Smooth muscle cell (in vitro differentiated cells): ENCODE measurements around the gene MTOR. TPM values are rescaled to one million over a fixed set of nuclear protein-coding genes. Genes with fewer than 3 reads are reported as not detected.

Source experiments
- DNase-seq: peaks from one replicate; lab custom pipeline; 2025; ENCODE audit not compliant: unreplicated experiment; lab: John Stamatoyannopoulos, UW
- H2AFZ ChIP-seq: fragments of 200-600 bp; sonication (generic); 2 replicates; pipeline ENCODE4 v1.6.0; 2016; ENCODE audit warnings: antibody characterized with exemption, low read depth, mild to moderate bottlenecking
- H3F3A ChIP-seq: fragments of 200-600 bp; sonication (generic); 2 replicates; pipeline ENCODE4 v1.6.0; 2017; ENCODE audit warnings: antibody characterized with exemption, low read depth
- H3K27ac ChIP-seq: fragments of 200-600 bp; sonication (generic); 2 replicates; pipeline ENCODE4 v1.5.1; 2016; ENCODE audit warnings: low read depth, mild to moderate bottlenecking
- H3K27me3 ChIP-seq: fragments of 200-600 bp; sonication (generic); 2 replicates; pipeline ENCODE4 v1.6.1; 2016; ENCODE audit warnings: low read depth, mild to moderate bottlenecking
- H3K36me3 ChIP-seq: fragments of 200-600 bp; sonication (generic); 2 replicates; pipeline ENCODE4 v1.5.1; 2016; ENCODE audit warnings: low read depth
- H3K4me1 ChIP-seq: fragments of 200-600 bp; sonication (generic); 2 replicates; pipeline ENCODE4 v1.5.1; 2016; ENCODE audit warnings: low read depth
- H3K4me2 ChIP-seq: fragments of 200-600 bp; sonication (generic); 2 replicates; pipeline ENCODE4 v1.6.0; 2016; ENCODE audit warnings: mild to moderate bottlenecking
- H3K4me3 ChIP-seq: fragments of 200-600 bp; sonication (generic); 2 replicates; pipeline ENCODE4 v1.5.1; 2016; ENCODE audit warnings: mild to moderate bottlenecking
- H3K79me2 ChIP-seq: fragments of 200-600 bp; sonication (generic); 2 replicates; pipeline ENCODE4 v1.6.0; 2016; ENCODE audit warnings: low read depth, mild to moderate bottlenecking
- H3K9ac ChIP-seq: fragments of 200-600 bp; sonication (generic); 2 replicates; pipeline ENCODE4 v1.6.0; 2016; ENCODE audit warnings: low read depth
- H3K9me3 ChIP-seq: fragments of 200-600 bp; sonication (generic); replicated peaks from 2 replicates; pipeline ENCODE4 v1.5.1; 2016; ENCODE audit warnings: low read depth
- H4K20me1 ChIP-seq: fragments of 200-600 bp; sonication (generic); 2 replicates; pipeline ENCODE4 v1.6.0; 2016; ENCODE audit warnings: low read depth
- CTCF ChIP-seq: fragments of 200-600 bp; sonication (generic); IDR thresholded peaks from 2 replicates; pipeline ENCODE4 v1.5.1; 2017; ENCODE audit warnings: borderline replicate concordance, mild to moderate bottlenecking, antibody characterized with exemption; ENCODE audit not compliant: insufficient read depth, poor library complexity, severe bottlenecking
- WGBS: methylation state at CpG from one replicate; pipeline ENCODE4 v1.1.7; 2016; ENCODE audit warnings: low lambda C conversion rate; 5-methylcytosine and 5-hydroxymethylcytosine counted together
- polyA plus RNA-seq: library from polyadenylated mRNA; unstranded; fragments of >200 nt; fragmentation: Nextera tagmentation; extraction: Ambion mirVana; gene quantifications from 2 replicates; pipeline ENCODE4 v1.2.1, GENCODE V29; 2016
- total RNA-seq: library from RNA; depleted of rRNA; stranded (reverse); fragments of >200 nt; gene quantifications from 2 replicates; pipeline ENCODE4 v1.2.3, GENCODE V29; 2014

The MTOR gene
- total and polyA plus RNA-seq, 2 experiments from 2014 or later, result 11.2 to 26.8 TPM

GRCh38 chr1:11061652-11062365 is 200.5 kb downstream of the MTOR start:
- no peak overlapping the region for H3K4me3 ChIP-seq
- H3K9ac ChIP-seq, result no peak overlapping the region
- H3K4me2 ChIP-seq, result no peak overlapping the region
- WGBS, result 94% methylated on average over 5 of the region's 5 CpGs
- peaks cover 26% of the 10 kb centered on the region for H3K79me2 ChIP-seq
- H4K20me1 ChIP-seq, result no peaks in the 10 kb centered on the region
- no peak overlapping the region for H3K27ac ChIP-seq
- DNase-seq, result no peak
- H3K27me3 ChIP-seq, result no peaks in the 10 kb centered on the region
- H2AFZ ChIP-seq, result no peak overlapping the region
- peaks cover 12% of the 10 kb centered on the region for H3K4me1 ChIP-seq
- no peak for TF ChIP-seq CTCF
- H3K36me3 ChIP-seq, result peaks cover 5% of the 10 kb centered on the region
- H3F3A ChIP-seq, result peaks cover 9% of the 10 kb centered on the region
- no peaks in the 10 kb centered on the region for H3K9me3 ChIP-seq

- H3K4me1 ChIP-seq, result peaks cover 12% of the 10 kb centered on the region
- H3K27me3 ChIP-seq, result no peaks in the 10 kb centered on the region
- peak; percentile 18 for TF ChIP-seq CTCF
- H3F3A ChIP-seq, result peaks cover 9% of the 10 kb centered on the region
- DNase-seq, result peak; percentile 61
- peak within 1 kb of the TSS; percentile 62 for H3K9ac ChIP-seq
- H3K4me3 ChIP-seq, result peak within 1 kb of the TSS; percentile 91
- peak within 1 kb of the TSS; percentile 14 for H3K27ac ChIP-seq
- H4K20me1 ChIP-seq, result no peaks in the 10 kb centered on the region
- no peaks in the 10 kb centered on the region for H3K36me3 ChIP-seq
- WGBS, result under 1% methylated on average over 34 of the region's 83 CpGs
- H3K4me2 ChIP-seq, result peak within 1 kb of the TSS; percentile 99
- H3K9me3 ChIP-seq, result no peaks in the 10 kb centered on the region
- H2AFZ ChIP-seq, result peak within 1 kb of the TSS; percentile 81
- H3K79me2 ChIP-seq, result peaks cover 26% of the 10 kb centered on the region
These were observed 202.2 kb downstream of the MTOR start, which contains the start of gene SRM for GRCh38 chr1:11059968-11060830. TSS of gene SRM (minus strand) at chr1:11060018. CDS start at chr1:11059943, 75 bp downstream.

- Histone ChIP-seq H3K36me3 (no peaks in the 10 kb centered on the region), H3F3A (peaks cover 9% of the 10 kb centered on the region), H3K4me1 (peaks cover 12% of the 10 kb centered on the region), H3K4me3 (peak overlapping the region; percentile 91), H3K27me3 (no peaks in the 10 kb centered on the region), H2AFZ (peak overlapping the region; percentile 81), H3K4me2 (peak overlapping the region; percentile 99), H4K20me1 (no peaks in the 10 kb centered on the region), H3K9me3 (no peaks in the 10 kb centered on the region), H3K9ac (peak overlapping the region; percentile 62), H3K79me2 (peaks cover 26% of the 10 kb centered on the region), H3K27ac (no peak overlapping the region)
- no peak for TF ChIP-seq CTCF
- 2% methylated on average over 45 of the region's 72 CpGs for WGBS
- no peak for DNase-seq
These were observed 203.0 kb downstream of the MTOR start for GRCh38 chr1:11059155-11059967.
